AG10803 (cell line): Measurements from ENCODE around the gene ADGRV1.

Experiments used
- DNase-seq: peaks from one replicate; pipeline ENCODE4 v3.0.0; 2010; ENCODE audit warnings: low read depth
- H3K4me3 ChIP-seq: 2 replicates; pipeline ENCODE4 v1.5.1; 2011; ENCODE audit warnings: mild to moderate bottlenecking, low read length, control low read depth
- TF ChIP-seq, protein P1 (sequence below): conservative IDR thresholded peaks from 2 replicates; pipeline ENCODE4 v1.5.1; 2011; ENCODE audit warnings: mild to moderate bottlenecking, low read length, control low read depth, inconsistent platforms

Gene ADGRV1

DNA sequence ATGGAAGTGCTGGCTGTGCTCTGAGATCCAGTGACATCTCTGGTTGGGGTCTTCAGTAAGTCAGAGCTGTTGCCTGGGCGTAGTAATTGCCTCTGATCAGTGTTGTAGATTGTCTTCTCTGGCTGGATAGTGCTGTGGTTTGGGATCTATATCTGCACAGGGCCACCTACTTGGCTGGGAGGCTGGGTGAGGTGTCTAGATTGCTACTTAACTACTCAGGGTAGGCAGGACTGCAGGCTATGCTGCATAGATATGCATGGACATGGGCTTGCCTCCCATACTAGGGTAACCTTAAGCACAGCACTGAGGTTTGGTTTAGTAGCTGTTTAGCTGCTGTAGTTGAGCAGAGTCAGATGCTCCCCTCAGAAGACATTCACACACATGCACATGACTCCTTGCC is 181.0 kb downstream of the ADGRV1 start:
- no peak for DNase-seq
- H3K4me3 ChIP-seq, result no peak overlapping the region
- TF ChIP-seq, protein P1, sequence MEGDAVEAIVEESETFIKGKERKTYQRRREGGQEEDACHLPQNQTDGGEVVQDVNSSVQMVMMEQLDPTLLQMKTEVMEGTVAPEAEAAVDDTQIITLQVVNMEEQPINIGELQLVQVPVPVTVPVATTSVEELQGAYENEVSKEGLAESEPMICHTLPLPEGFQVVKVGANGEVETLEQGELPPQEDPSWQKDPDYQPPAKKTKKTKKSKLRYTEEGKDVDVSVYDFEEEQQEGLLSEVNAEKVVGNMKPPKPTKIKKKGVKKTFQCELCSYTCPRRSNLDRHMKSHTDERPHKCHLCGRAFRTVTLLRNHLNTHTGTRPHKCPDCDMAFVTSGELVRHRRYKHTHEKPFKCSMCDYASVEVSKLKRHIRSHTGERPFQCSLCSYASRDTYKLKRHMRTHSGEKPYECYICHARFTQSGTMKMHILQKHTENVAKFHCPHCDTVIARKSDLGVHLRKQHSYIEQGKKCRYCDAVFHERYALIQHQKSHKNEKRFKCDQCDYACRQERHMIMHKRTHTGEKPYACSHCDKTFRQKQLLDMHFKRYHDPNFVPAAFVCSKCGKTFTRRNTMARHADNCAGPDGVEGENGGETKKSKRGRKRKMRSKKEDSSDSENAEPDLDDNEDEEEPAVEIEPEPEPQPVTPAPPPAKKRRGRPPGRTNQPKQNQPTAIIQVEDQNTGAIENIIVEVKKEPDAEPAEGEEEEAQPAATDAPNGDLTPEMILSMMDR, result no peak

DNA sequence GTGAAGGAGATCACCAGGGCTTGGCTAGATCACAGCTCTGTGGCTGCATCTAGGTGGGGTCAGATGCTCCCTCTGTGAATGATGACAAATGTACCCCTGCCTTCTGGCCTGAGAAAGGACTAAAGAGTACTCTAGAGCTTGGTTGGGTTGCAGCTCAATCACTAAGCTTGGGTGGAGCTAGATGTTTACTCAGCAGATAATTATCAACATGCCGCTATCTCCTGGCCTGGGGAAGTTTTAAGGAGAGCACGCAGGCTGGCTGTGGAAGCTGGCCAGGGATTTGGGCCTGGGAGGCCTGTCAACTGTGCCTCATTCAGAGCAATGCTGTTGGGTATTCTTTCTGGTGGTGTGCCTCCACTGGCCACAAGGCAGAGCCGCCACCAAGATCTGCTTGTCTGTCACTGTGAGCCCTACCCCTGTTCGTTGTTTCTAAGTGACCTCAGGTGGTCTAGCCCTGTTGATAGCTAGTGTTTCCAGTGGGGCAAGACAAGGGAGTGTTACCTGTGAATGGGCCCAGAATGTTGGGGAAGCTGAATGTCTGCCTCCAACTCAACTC is 181.7 kb downstream of the ADGRV1 start:
- no peak for DNase-seq
- no peak overlapping the region for H3K4me3 ChIP-seq
- TF ChIP-seq, protein P1, result no peak

DNA sequence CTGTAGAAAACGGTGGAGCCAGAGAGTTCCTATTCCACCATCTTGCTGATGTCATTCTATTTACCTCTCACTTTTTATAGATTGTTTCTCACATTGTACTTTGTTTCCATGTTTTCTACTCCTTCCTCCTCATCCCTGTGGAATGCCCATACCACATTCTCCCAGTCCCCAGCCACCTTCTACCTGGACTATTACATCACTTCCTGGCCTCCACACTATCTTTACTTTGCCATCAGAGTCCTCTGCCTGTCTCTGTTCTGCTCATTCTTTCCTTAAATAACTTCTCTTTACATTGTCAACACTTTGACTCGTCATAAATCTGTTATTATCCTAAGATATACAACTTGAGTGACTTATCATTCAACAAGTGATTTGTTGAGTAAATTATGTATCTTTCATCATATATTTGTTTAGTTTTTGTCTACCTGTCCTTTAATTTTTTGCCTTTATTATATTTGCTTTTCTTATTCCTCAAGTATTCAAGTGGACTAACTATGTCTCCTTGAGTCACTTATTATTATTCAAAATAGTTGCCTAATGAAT is 182.5 kb downstream of the ADGRV1 start:
- no peak overlapping the region for H3K4me3 ChIP-seq
- no peak for DNase-seq
- TF ChIP-seq, protein P1, result no peak

DNA sequence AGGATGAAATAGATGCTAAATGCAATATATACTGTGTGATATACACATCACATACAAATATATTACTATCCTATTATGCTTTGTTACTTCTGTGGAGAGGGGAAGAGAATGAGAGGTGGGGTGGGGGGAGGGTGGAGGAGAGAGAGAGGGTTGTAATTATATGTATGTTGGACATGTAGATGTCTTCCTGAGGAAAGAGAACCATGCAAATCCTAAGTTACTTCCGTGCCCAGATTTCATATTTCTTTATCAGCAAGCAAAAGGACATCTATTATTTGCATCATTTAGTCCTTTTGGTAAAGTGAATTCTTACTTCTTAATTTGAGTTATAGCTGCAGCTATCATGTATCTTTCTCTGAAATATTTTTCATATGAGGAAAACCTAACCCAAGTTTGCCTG is 187.5 kb downstream of the ADGRV1 start:
- DNase-seq, result no peak
- TF ChIP-seq, protein P1, result no peak
- H3K4me3 ChIP-seq, result no peak overlapping the region

DNA sequence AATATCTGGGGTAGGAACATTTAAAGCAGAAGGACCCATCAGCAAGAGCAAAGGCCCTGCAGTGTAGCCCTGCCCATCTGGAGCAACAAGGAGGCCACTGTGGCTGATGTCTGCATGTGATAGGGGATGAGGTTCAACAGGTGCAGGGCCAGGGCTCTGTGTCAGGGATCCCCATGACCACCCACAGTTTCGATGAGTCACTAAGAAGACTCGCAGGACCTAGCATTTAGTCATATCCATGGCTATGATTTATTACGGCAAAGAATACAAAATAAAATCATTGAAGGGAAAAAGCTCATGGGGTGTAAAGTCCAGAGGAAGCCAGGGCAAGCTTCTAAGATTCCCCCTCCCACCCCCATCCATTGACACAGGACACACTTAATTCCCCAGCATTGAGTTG is 188.6 kb downstream of the ADGRV1 start:
- no peak overlapping the region for H3K4me3 ChIP-seq
- TF ChIP-seq, protein P1, result no peak
- no peak for DNase-seq

DNA sequence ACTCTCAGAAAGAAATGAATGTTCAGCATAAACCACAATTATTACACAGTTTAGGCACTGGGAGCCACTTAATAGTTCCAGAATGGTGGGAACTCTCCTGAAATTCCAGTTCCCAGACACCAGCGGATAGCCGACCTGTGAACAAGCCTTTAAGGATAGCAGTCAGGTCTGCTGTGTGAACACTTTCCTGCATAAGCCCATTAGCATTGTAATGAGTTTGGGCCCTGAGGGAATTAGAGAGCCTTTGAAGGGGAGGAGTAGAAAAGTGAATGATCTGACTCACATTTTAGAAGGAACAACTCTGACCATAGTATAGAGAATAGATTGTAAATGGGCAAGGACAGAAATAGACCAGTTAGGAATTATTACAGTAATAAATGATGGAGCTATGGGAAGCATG is 189.1 kb downstream of the ADGRV1 start:
- no peak for DNase-seq

DNA sequence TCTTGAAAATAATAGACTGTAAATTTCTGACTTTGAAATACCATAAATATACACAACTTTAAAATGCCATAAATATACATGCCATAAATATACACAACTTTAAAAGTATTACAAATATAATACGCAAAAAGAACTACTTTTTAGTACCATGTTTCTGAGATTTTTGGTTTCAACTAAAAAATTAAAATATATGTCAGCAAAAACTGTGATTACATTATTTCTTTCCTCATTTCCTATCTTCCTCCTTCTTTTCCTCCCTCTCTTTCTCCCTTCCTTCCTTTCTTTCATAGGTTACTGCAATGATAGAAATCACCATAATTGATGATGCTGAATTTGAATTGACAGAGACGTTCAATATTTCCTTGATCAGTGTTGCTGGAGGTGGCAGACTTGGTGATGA is 200.5 kb downstream of the ADGRV1 start:
- H3K4me3 ChIP-seq, result no peak overlapping the region
- no peak for DNase-seq
- TF ChIP-seq, protein P1, result no peak

More for the DNA sequence above, 189.1 kb downstream of the ADGRV1 start:
- TF ChIP-seq, protein P1, result no peak
- no peak overlapping the region for H3K4me3 ChIP-seq
